SK-N-SH treated with all-trans-retinoic acid at 6 μM for 48 hours (cell line): ENCODE data around the gene ASB18.

Source experiments
- ATAC-seq: fragments of 200-7000 bp; cut with Tn5 transposase; 3 replicates; pipeline ENCODE4 v1.9.1; 2020; ENCODE audit warnings: mild to moderate bottlenecking, moderate library complexity
- ARNTL ChIP-seq: fragments of 450-650 bp; formaldehyde crosslinking; IDR thresholded peaks from 2 replicates; pipeline ENCODE4 v1.5.0; 2020; ENCODE audit warnings: low read depth, mild to moderate bottlenecking, moderate library complexity, borderline replicate concordance
- BACH2 ChIP-seq: fragments of 250-450 bp; sonication (Bioruptor Pico); IDR thresholded peaks from 2 replicates; pipeline ENCODE4 v1.9.0; 2021; ENCODE audit warnings: mild to moderate bottlenecking, borderline replicate concordance
- CREB5 ChIP-seq: fragments of 250-450 bp; sonication (Bioruptor Pico); IDR thresholded peaks from 2 replicates; pipeline ENCODE4 v1.5.1; 2020; ENCODE audit warnings: low read depth, mild to moderate bottlenecking, moderate library complexity
- CSDC2 ChIP-seq: fragments of 250-450 bp; sonication (Bioruptor Pico); IDR thresholded peaks from 2 replicates; pipeline ENCODE4 v1.5.0; 2020; ENCODE audit warnings: mild to moderate bottlenecking, moderate library complexity
- CSRNP3 ChIP-seq: fragments of 250-450 bp; sonication (Bioruptor Pico); IDR thresholded peaks from 2 replicates; pipeline ENCODE4 v1.5.1; 2021; ENCODE audit warnings: mild to moderate bottlenecking, moderate library complexity
- ESRRG ChIP-seq: fragments of 250-450 bp; sonication (Bioruptor Pico); IDR thresholded peaks from 2 replicates; pipeline ENCODE4 v1.6.1; 2021; ENCODE audit warnings: mild to moderate bottlenecking
- GLIS3 ChIP-seq: fragments of 250-450 bp; sonication (Bioruptor Pico); IDR thresholded peaks from 2 replicates; pipeline ENCODE4 v1.5.0; 2020; ENCODE audit warnings: mild to moderate bottlenecking, moderate library complexity
- ISL1 ChIP-seq: fragments of 250-450 bp; sonication (Bioruptor Pico); IDR thresholded peaks from 2 replicates; pipeline ENCODE4 v2.1.2; 2022; ENCODE audit warnings: mild to moderate bottlenecking, moderate library complexity
- OSR1 ChIP-seq: fragments of 250-450 bp; sonication (Bioruptor Pico); IDR thresholded peaks from 2 replicates; pipeline ENCODE4 v1.8.0; 2022; ENCODE audit warnings: moderate library complexity, mild to moderate bottlenecking, inconsistent platforms
- PATZ1 ChIP-seq: fragments of 250-450 bp; sonication (Bioruptor Pico); IDR thresholded peaks from 2 replicates; pipeline ENCODE4 v1.8.0; 2020; ENCODE audit warnings: mild to moderate bottlenecking, moderate library complexity, borderline replicate concordance
- POU6F1 ChIP-seq: fragments of 250-450 bp; sonication (Bioruptor Pico); IDR thresholded peaks from 2 replicates; pipeline ENCODE4 v1.8.0; 2021; ENCODE audit warnings: low read depth, mild to moderate bottlenecking, moderate library complexity, borderline replicate concordance
- PPARA ChIP-seq: fragments of 250-450 bp; sonication (Bioruptor Pico); IDR thresholded peaks from 2 replicates; pipeline ENCODE4 v1.5.0; 2020; ENCODE audit warnings: mild to moderate bottlenecking, borderline replicate concordance
- RARB ChIP-seq: fragments of 250-450 bp; sonication (Bioruptor Pico); IDR thresholded peaks from 2 replicates; pipeline ENCODE4 v1.8.0; 2021; ENCODE audit warnings: mild to moderate bottlenecking, moderate library complexity
- SNAI2 ChIP-seq: fragments of 250-450 bp; sonication (Bioruptor Pico); IDR thresholded peaks from 2 replicates; pipeline ENCODE4 v1.5.0; 2020; ENCODE audit warnings: mild to moderate bottlenecking, moderate library complexity
- TCF4 ChIP-seq: fragments of 250-450 bp; sonication (Bioruptor Pico); IDR thresholded peaks from 2 replicates; pipeline ENCODE4 v1.8.0; 2021; ENCODE audit warnings: mild to moderate bottlenecking, moderate library complexity, borderline replicate concordance
- TOX ChIP-seq: fragments of 250-450 bp; sonication (Bioruptor Pico); IDR thresholded peaks from 2 replicates; pipeline ENCODE4 v1.8.0; 2021; ENCODE audit warnings: mild to moderate bottlenecking, moderate library complexity, borderline replicate concordance
- ZC3H10 ChIP-seq: fragments of 250-450 bp; sonication (Bioruptor Pico); IDR thresholded peaks from 2 replicates; pipeline ENCODE4 v1.5.1; 2021; ENCODE audit warnings: mild to moderate bottlenecking, moderate library complexity
- ZFP3 ChIP-seq: fragments of 250-450 bp; sonication (Bioruptor Pico); IDR thresholded peaks from 2 replicates; pipeline ENCODE4 v1.5.0; 2020; ENCODE audit warnings: mild to moderate bottlenecking, moderate library complexity
- ZFP30 ChIP-seq: fragments of 450-650 bp; formaldehyde crosslinking; IDR thresholded peaks from 2 replicates; pipeline ENCODE4 v1.5.0; 2022; ENCODE audit warnings: mild to moderate bottlenecking, moderate library complexity
- ZNF565 ChIP-seq: fragments of 450-650 bp; formaldehyde crosslinking; conservative IDR thresholded peaks from 2 replicates; pipeline ENCODE4 v1.5.0; 2020; ENCODE audit warnings: low read depth, mild to moderate bottlenecking, moderate library complexity
- ZNF70 ChIP-seq: fragments of 450-650 bp; formaldehyde crosslinking; IDR thresholded peaks from 2 replicates; pipeline ENCODE4 v1.5.0; 2020; ENCODE audit warnings: mild to moderate bottlenecking, moderate library complexity
- ZNF8 ChIP-seq: fragments of 450-650 bp; formaldehyde crosslinking; IDR thresholded peaks from 2 replicates; pipeline ENCODE4 v1.5.0; 2020; ENCODE audit warnings: mild to moderate bottlenecking, moderate library complexity

ASB18 gene

GRCh38 chr2:236308855-236309668 lies 44.9 kb upstream of the ASB18 start:
- TF ChIP-seq ARNTL = no peak
- no peak for TF ChIP-seq ZFP3
- TF ChIP-seq ESRRG = no peak
- TF ChIP-seq CSDC2 = no peak
- TF ChIP-seq CSRNP3 = no peak
- TF ChIP-seq ZNF70 (CRISPR knock-in tag) = no peak
- no peak for TF ChIP-seq ZFP30 (CRISPR knock-in tag)
- no peak for TF ChIP-seq SNAI2 (CRISPR knock-in tag)
- no peak for TF ChIP-seq ZNF8 (CRISPR knock-in tag)
- TF ChIP-seq OSR1 = no peak
- TF ChIP-seq ZNF565 (CRISPR knock-in tag) = no peak
- TF ChIP-seq GLIS3 (CRISPR knock-in tag) = no peak
- no peak for TF ChIP-seq TOX (CRISPR knock-in tag)
- TF ChIP-seq BACH2 (CRISPR knock-in tag) = no peak
- no peak for TF ChIP-seq ZC3H10 (CRISPR knock-in tag)
- TF ChIP-seq RARB (CRISPR knock-in tag) = no peak
- TF ChIP-seq POU6F1 (CRISPR knock-in tag) = no peak
- no peak for TF ChIP-seq ISL1 (CRISPR knock-in tag)
- ATAC-seq = no peak

- ATAC-seq = no peak
- TF ChIP-seq TCF4 (CRISPR knock-in tag) (no peak), ZFP3 (no peak), CSDC2 (no peak), CSRNP3 (no peak), PPARA (no peak), ISL1 (CRISPR knock-in tag) (no peak), BACH2 (CRISPR knock-in tag) (no peak), ARNTL (no peak), CREB5 (CRISPR knock-in tag) (no peak)
Measured at GRCh38 chr2:236307641-236308040, 43.4 kb upstream of the ASB18 start.

- TF ChIP-seq ISL1 (CRISPR knock-in tag) = no peak
- no peak for TF ChIP-seq ZFP30 (CRISPR knock-in tag)
- TF ChIP-seq PATZ1 (CRISPR knock-in tag) = no peak
- no peak for TF ChIP-seq RARB (CRISPR knock-in tag)
- TF ChIP-seq GLIS3 (CRISPR knock-in tag) = no peak
- no peak for TF ChIP-seq ESRRG
- TF ChIP-seq ARNTL = no peak
- TF ChIP-seq PPARA = no peak
- no peak for TF ChIP-seq POU6F1 (CRISPR knock-in tag)
- TF ChIP-seq TOX (CRISPR knock-in tag) = no peak
- TF ChIP-seq ZNF8 (CRISPR knock-in tag) = no peak
- no peak for TF ChIP-seq CREB5 (CRISPR knock-in tag)
- no peak for TF ChIP-seq ZC3H10 (CRISPR knock-in tag)
- TF ChIP-seq ZNF70 (CRISPR knock-in tag) = no peak
- TF ChIP-seq ZFP3 = no peak
- TF ChIP-seq, all 23 proteins: peak for 0
- no peak for ATAC-seq
Measured at GRCh38 chr2:236306825-236307540, 42.8 kb upstream of the ASB18 start.
